Caco-2 (cell line): ENCODE data around the gene SPINK5. TPM values are rescaled to one million over a fixed set of nuclear protein-coding genes. Genes with fewer than 3 reads are reported as not detected.

ENCODE experiments used
- BruUV-seq: library from RNA; stranded (reverse); fragments of 400-500 nt; replicated peaks from 2 replicates; lab custom pipeline; 2021; lab: Mats Ljungman, UMichigan
- CTCF ChIA-PET: fragments of 300-600 bp; sonication (Branson Sonifier 250); formaldehyde crosslinking; loops from one replicate; lab custom pipeline; 2022; ENCODE audit warnings: antibody characterized with exemption; lab: Charles Lee
- POLR2A ChIA-PET: fragments of 300-600 bp; sonication (Branson Sonifier 250); formaldehyde crosslinking; loops from one replicate; lab custom pipeline; 2022; ENCODE audit warnings: antibody characterized with exemption; lab: Charles Lee
- DNase-seq, 2 experiments: peaks; one replicate each; pipeline versions ENCODE4 v3.0.0 to v3.0.0-alpha.2; 2020 to 2022
- H3K27me3 ChIP-seq: replicated peaks from 2 replicates; pipeline ENCODE4 v1.6.0; 2011; ENCODE audit warnings: low read length; ENCODE audit not compliant: control insufficient read depth, insufficient read depth
- H3K36me3 ChIP-seq: 2 replicates; pipeline ENCODE4 v1.5.1; 2011; ENCODE audit warnings: low read length; ENCODE audit not compliant: control insufficient read depth, insufficient read depth
- H3K4me1 ChIP-seq: fragments of 250-450 bp; sonication (Bioruptor Pico); 2 replicates; pipeline ENCODE4 v1.5.1; 2020; ENCODE audit warnings: mild to moderate bottlenecking
- H3K4me3 ChIP-seq: 2 replicates; pipeline ENCODE4 v1.5.1; 2011; ENCODE audit warnings: low read depth, mild to moderate bottlenecking, control low read depth, low read length
- H3K9me3 ChIP-seq: fragments of 250-450 bp; sonication (Bioruptor Pico); 2 replicates; pipeline ENCODE4 v1.5.1; 2020; ENCODE audit warnings: mild to moderate bottlenecking, moderate library complexity
- H3K27ac Mint-ChIP-seq: one replicate; pipeline ENCODE4 v1.8.0; 2022; ENCODE audit warnings: mixed read lengths; ENCODE audit not compliant: unreplicated experiment
- H3K27me3 Mint-ChIP-seq: one replicate; pipeline ENCODE4 v1.8.0; 2022; ENCODE audit warnings: mixed read lengths; ENCODE audit not compliant: insufficient read depth, unreplicated experiment
- H3K36me3 Mint-ChIP-seq: one replicate; pipeline ENCODE4 v1.8.0; 2022; ENCODE audit warnings: mild to moderate bottlenecking, mixed read lengths; ENCODE audit not compliant: insufficient read depth, unreplicated experiment
- H3K4me1 Mint-ChIP-seq: one replicate; pipeline ENCODE4 v1.8.0; 2022; ENCODE audit warnings: low read depth, mixed read lengths; ENCODE audit not compliant: unreplicated experiment
- H3K4me3 Mint-ChIP-seq: one replicate; pipeline ENCODE4 v1.8.0; 2022; ENCODE audit warnings: mild to moderate bottlenecking, moderate library complexity, mixed read lengths; ENCODE audit not compliant: unreplicated experiment
- H3K9me3 Mint-ChIP-seq: one replicate; pipeline ENCODE4 v1.8.0; 2022; ENCODE audit warnings: mixed read lengths; ENCODE audit not compliant: unreplicated experiment
- intact Hi-C: fragments of 100-400 bp; cut with micrococcal nuclease; formaldehyde crosslinking; loops from one replicate; pipeline ENCODE4 v1.10.0; 2022; ENCODE audit not compliant: unreplicated experiment
- total RNA-seq: library from RNA; stranded (reverse); gene quantifications from 2 replicates; pipeline ENCODE4 v1.2.3, GENCODE V29; 2022
- TF ChIP-seq, protein P1 (sequence below), 2 experiments: fragments of 200-600 bp in 1 of 2; IDR thresholded peaks; 1 replicate in 1 of 2; 2 replicates in 1 of 2; pipeline versions ENCODE4 v1.5.1 to v1.8.0; 2011 to 2022; ENCODE audit warnings: antibody characterized with exemption in 1 of 2, control low read depth in 1 of 2, inconsistent platforms in 1 of 2, low read depth in 1 of 2, low read length in 1 of 2, mild to moderate bottlenecking in 1 of 2, moderate library complexity in 1 of 2; ENCODE audit not compliant: insufficient read depth in 1 of 2, severe bottlenecking in 1 of 2, unreplicated experiment in 1 of 2

SPINK5 gene
- total RNA-seq, 1 experiment from 2014 or later: 2.2 TPM

DNA sequence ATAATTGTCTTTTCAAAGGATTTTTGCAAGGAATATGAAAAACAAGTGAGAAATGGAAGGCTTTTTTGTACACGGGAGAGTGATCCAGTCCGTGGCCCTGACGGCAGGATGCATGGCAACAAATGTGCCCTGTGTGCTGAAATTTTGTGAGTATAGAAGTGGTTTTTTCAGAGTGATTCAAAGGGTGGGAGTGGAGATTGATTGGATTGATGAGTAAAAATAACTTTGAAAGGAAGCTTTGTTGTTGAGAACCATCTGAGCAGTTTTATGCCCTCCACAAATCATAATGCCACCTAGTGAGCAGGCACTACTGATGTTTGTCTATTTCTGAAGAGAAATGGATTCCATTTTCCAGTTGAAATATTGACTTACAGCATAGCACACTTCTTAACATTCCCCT lies 30.6 kb downstream of the SPINK5 start:
- Mint-ChIP-seq H3K9me3 (no peaks in the 10 kb centered on the region), H3K4me3 (no peak overlapping the region), H3K27ac (no peak overlapping the region), H3K27me3 (no peaks in the 10 kb centered on the region), H3K36me3 (no peaks in the 10 kb centered on the region), H3K4me1 (peaks cover 12% of the 10 kb centered on the region)
- H3K4me3 ChIP-seq: no peak overlapping the region
- H3K36me3 ChIP-seq: no peaks in the 10 kb centered on the region
- ChIA-PET CTCF (no interaction called here), POLR2A (no interaction called here)
- no peaks in the 10 kb centered on the region for H3K27me3 ChIP-seq
- H3K9me3 ChIP-seq: no peaks in the 10 kb centered on the region
- BruUV-seq: no TSS peak
- TF ChIP-seq, protein P1, sequence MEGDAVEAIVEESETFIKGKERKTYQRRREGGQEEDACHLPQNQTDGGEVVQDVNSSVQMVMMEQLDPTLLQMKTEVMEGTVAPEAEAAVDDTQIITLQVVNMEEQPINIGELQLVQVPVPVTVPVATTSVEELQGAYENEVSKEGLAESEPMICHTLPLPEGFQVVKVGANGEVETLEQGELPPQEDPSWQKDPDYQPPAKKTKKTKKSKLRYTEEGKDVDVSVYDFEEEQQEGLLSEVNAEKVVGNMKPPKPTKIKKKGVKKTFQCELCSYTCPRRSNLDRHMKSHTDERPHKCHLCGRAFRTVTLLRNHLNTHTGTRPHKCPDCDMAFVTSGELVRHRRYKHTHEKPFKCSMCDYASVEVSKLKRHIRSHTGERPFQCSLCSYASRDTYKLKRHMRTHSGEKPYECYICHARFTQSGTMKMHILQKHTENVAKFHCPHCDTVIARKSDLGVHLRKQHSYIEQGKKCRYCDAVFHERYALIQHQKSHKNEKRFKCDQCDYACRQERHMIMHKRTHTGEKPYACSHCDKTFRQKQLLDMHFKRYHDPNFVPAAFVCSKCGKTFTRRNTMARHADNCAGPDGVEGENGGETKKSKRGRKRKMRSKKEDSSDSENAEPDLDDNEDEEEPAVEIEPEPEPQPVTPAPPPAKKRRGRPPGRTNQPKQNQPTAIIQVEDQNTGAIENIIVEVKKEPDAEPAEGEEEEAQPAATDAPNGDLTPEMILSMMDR (IDR thresholded peaks at IDR 0.05; ENCODE audit: insufficient read depth in 1 of 2, low read depth in 1 of 2, low read length in 1 of 2, severe bottlenecking in 1 of 2, unreplicated experiment in 1 of 2): no peak
- intact Hi-C loops: no loop called here
- DNase-seq: no peak
- peaks cover 11% of the 10 kb centered on the region; the same call in 1 of the 2 replicates for H3K4me1 ChIP-seq

DNA sequence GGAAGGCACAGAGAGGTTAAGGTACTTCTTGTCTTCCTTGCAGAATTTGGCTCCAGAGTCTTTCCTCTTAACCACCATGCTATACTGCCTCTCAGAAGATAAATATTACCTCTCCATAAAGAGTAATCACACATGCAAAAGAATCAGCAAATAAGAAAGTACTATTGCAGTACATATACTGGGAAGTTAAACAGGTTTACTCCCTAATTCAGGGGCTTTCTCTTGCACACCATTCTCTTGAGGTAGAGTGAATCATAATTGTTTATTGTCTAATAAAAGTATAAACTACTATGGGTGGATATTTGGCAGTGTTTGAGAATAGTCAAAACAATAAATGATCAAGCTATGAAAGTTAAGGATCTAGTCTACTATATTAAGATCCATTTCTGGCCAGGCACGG lies 40.4 kb downstream of the SPINK5 start:
- H3K36me3 Mint-ChIP-seq: no peaks in the 10 kb centered on the region
- no peaks in the 10 kb centered on the region for H3K9me3 Mint-ChIP-seq
- intact Hi-C loops: loop anchor here (10.0 kb wide), 1 partner anchor 249 kb away; no protein-coding TSS in a partner anchor
- no peaks in the 10 kb centered on the region for H3K27me3 ChIP-seq
- H3K36me3 ChIP-seq: no peaks in the 10 kb centered on the region
- H3K27me3 Mint-ChIP-seq: no peaks in the 10 kb centered on the region
- H3K4me3 ChIP-seq: no peak overlapping the region
- BruUV-seq: no TSS peak
- no peaks in the 10 kb centered on the region for H3K9me3 ChIP-seq
- TF ChIP-seq, protein P1 (IDR thresholded peaks at IDR 0.05; ENCODE audit: insufficient read depth in 1 of 2, low read depth in 1 of 2, low read length in 1 of 2, severe bottlenecking in 1 of 2, unreplicated experiment in 1 of 2): no peak
- H3K27ac Mint-ChIP-seq: no peak overlapping the region
- no peaks in the 10 kb centered on the region for H3K4me1 Mint-ChIP-seq
- H3K4me1 ChIP-seq: no peaks in the 10 kb centered on the region
- CTCF ChIA-PET: no interaction called here
- POLR2A ChIA-PET: no interaction called here
- H3K4me3 Mint-ChIP-seq: no peak overlapping the region
- no peak for DNase-seq

DNA sequence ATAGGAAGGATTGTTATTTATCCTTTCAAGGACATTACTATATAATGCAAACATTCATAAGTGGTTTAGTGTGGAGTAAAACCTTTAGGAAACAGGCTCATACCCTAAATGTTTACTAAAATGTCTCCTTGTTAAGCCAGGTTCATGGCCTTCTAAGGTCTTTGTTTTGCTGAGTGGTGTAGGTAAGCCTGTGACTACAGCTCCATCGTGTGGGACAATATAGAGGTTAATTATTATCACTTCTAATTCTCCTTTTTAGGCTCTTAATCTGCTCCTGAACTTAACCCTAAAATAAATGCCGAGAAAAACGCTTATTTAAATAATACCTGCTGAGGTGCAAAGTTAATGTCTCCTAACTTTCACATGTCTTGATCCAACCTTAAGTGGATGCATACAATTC lies 43.8 kb downstream of the SPINK5 start:
- ChIA-PET POLR2A (no interaction called here), CTCF (interaction anchor here (0.8 to 1.0 kb wide), 3 partner anchors 18 to 221 kb away, joined by 3 read pairs; no protein-coding TSS in a partner anchor)
- no peak overlapping the region for H3K4me3 ChIP-seq
- intact Hi-C loops: loop anchor here (10.0 kb wide), 1 partner anchor 253 kb away; no protein-coding TSS in a partner anchor
- Mint-ChIP-seq H3K9me3 (no peaks in the 10 kb centered on the region), H3K4me3 (no peak overlapping the region), H3K27ac (no peak overlapping the region), H3K27me3 (no peaks in the 10 kb centered on the region), H3K4me1 (no peaks in the 10 kb centered on the region), H3K36me3 (no peaks in the 10 kb centered on the region)
- no peaks in the 10 kb centered on the region for H3K9me3 ChIP-seq
- no peaks in the 10 kb centered on the region for H3K36me3 ChIP-seq
- DNase-seq: peak in 1 of 2 experiments; percentile 5
- no peaks in the 10 kb centered on the region for H3K4me1 ChIP-seq
- no peaks in the 10 kb centered on the region for H3K27me3 ChIP-seq
- TF ChIP-seq, protein P1 (IDR thresholded peaks at IDR 0.05; ENCODE audit: insufficient read depth in 1 of 2, low read depth in 1 of 2, low read length in 1 of 2, severe bottlenecking in 1 of 2, unreplicated experiment in 1 of 2): peak; percentile 21 to 24
- BruUV-seq: no TSS peak
